HepG2 (cell line): ENCODE results near the gene PSMB3. TPM values are rescaled to one million over a fixed set of nuclear protein-coding genes. Genes with fewer than 3 reads are reported as not detected.
A peak's percentile ranks its signal among the peaks of the same experiment; 100 is the strongest.

Source experiments
- ATF2 ChIP-seq: sonication (generic); formaldehyde crosslinking; IDR thresholded peaks from 2 replicates; pipeline ENCODE4 v1.4.0; 2020; ENCODE audit warnings: missing genetic modification reagents
- KDM5B ChIP-seq: sonication (generic); formaldehyde crosslinking; IDR thresholded peaks from 2 replicates; pipeline ENCODE4 v1.4.0; 2020; ENCODE audit warnings: missing genetic modification reagents, mild to moderate bottlenecking, borderline replicate concordance
- MNT ChIP-seq: fragments of 450-650 bp; IDR thresholded peaks from 2 replicates; pipeline ENCODE4 v1.6.1; 2016
- NCOA5 ChIP-seq: sonication (generic); formaldehyde crosslinking; IDR thresholded peaks from 2 replicates; pipeline ENCODE4 v1.4.0; 2020; ENCODE audit warnings: missing genetic modification reagents
- PHF8 ChIP-seq: sonication (generic); formaldehyde crosslinking; IDR thresholded peaks from 2 replicates; pipeline ENCODE4 v1.5.0; 2020; ENCODE audit warnings: missing genetic modification reagents
- SALL1 ChIP-seq: sonication (generic); formaldehyde crosslinking; IDR thresholded peaks from 2 replicates; pipeline ENCODE4 v1.8.0; 2022; ENCODE audit warnings: mild to moderate bottlenecking, missing genetic modification reagents
- SNAPC4 ChIP-seq: sonication (generic); formaldehyde crosslinking; IDR thresholded peaks from 2 replicates; pipeline ENCODE4 v1.4.0; 2020; ENCODE audit warnings: mild to moderate bottlenecking, missing genetic modification reagents
- TFAP4 ChIP-seq: sonication (generic); IDR thresholded peaks from 2 replicates; pipeline ENCODE4 v1.6.1; 2016; ENCODE audit warnings: low read depth, borderline replicate concordance
- TGIF2 ChIP-seq: IDR thresholded peaks from 2 replicates; pipeline ENCODE4 v1.6.1; 2016; ENCODE audit warnings: control low read depth, missing compliant biosample characterization
- ZFP1 ChIP-seq: IDR thresholded peaks from 2 replicates; pipeline ENCODE4 v1.6.1; 2016
- ZNF136 ChIP-seq: sonication (generic); formaldehyde crosslinking; IDR thresholded peaks from 2 replicates; pipeline ENCODE4 v1.8.1; 2022; ENCODE audit warnings: low read depth, mild to moderate bottlenecking, moderate library complexity, missing genetic modification reagents
- ZNF468 ChIP-seq: sonication (generic); formaldehyde crosslinking; IDR thresholded peaks from 2 replicates; pipeline ENCODE4 v1.8.0; 2022; ENCODE audit warnings: mild to moderate bottlenecking, moderate library complexity, missing genetic modification reagents
- ZNF564 ChIP-seq: sonication (generic); formaldehyde crosslinking; IDR thresholded peaks from 2 replicates; pipeline ENCODE4 v1.8.1; 2023; ENCODE audit warnings: mild to moderate bottlenecking, missing genetic modification reagents
- ZNF570 ChIP-seq: sonication (generic); formaldehyde crosslinking; IDR thresholded peaks from 2 replicates; pipeline ENCODE4 v1.4.0; 2020; ENCODE audit warnings: mild to moderate bottlenecking, missing genetic modification reagents, borderline replicate concordance
- ZXDC ChIP-seq: sonication (generic); formaldehyde crosslinking; IDR thresholded peaks from 2 replicates; pipeline ENCODE4 v1.5.0; 2020; ENCODE audit warnings: mild to moderate bottlenecking, missing genetic modification reagents
- polyA plus RNA-seq, 8 experiments: library from polyadenylated mRNA; depleted of rRNA in 3 of 8; stranded (reverse) in 7 of 8; unstranded in 1 of 8; fragments of >200 nt; fragmentation: Illumina TruSeq in 4 of 8; extraction: Trizol in 4 of 8; gene quantifications; 2 replicates each; pipeline versions ENCODE4 v1.2.1 to v1.2.3, GENCODE V29; 2011 to 2016; ENCODE audit warnings: low read depth in 4 of 8, missing spikeins in 1 of 8, mixed read lengths in 1 of 8; ENCODE audit not compliant: insufficient read depth in 1 of 8
- total RNA-seq, 5 experiments: library from RNA; depleted of rRNA; stranded (reverse); fragments of >200 nt; fragmentation: Illumina TruSeq; extraction: Trizol; gene quantifications; 2 replicates each; pipeline ENCODE4 v1.2.3, GENCODE V29; 2016; ENCODE audit warnings: low read depth in 1 of 5

PSMB3 gene
- total and polyA plus RNA-seq, 2 of the 13 experiments (the other 11 are each of a cell fraction or from before 2014, with no cell fraction given) = 366 to 517 TPM

GRCh38 chr17:38729886-38730525, 22.5 kb upstream of the PSMB3 start, which contains the start of gene CISD3 (continued):
- TF ChIP-seq MNT (no peak), PHF8 (CRISPR knock-in tag) (peak; percentile 64), SALL1 (CRISPR knock-in tag) (no peak; the same call in none of the 2 replicates), ZXDC (CRISPR knock-in tag) (0 out of 2 replicates have a peak, but pooled peaks have one; percentile 19), ZNF570 (CRISPR knock-in tag) (no peak), ZFP1 (CRISPR knock-in tag) (no peak), ZNF468 (CRISPR knock-in tag) (no peak), SNAPC4 (no peak), NCOA5 (no peak), ATF2 (CRISPR knock-in tag) (no peak; the same call in 1 of the 2 replicates), TGIF2 (CRISPR knock-in tag) (peak; percentile 64; the same call in 1 of the 2 replicates), TFAP4 (no peak; the same call in 1 of the 2 replicates), ZNF136 (CRISPR knock-in tag) (no peak), ZNF564 (CRISPR knock-in tag) (no peak), KDM5B (peak; percentile 87)
